Small intestine (tissue), 7 donors: Measurements from ENCODE around the gene EML5. TPM values are rescaled to one million over a fixed set of nuclear protein-coding genes. Genes with fewer than 3 reads are reported as not detected.

Source experiments
- DNase-seq, 2 donors: peaks; one replicate each; pipeline versions ENCODE4 v3.0.0 to v3.0.0-alpha.2; 2013
- FAIRE-seq: peaks from 2 replicates; lab custom pipeline; 2012; peaks lifted over from hg19 to GRCh38; lab: Jason Lieb, UNC
- H3K27ac ChIP-seq, 3 donors: one replicate each; pipeline ENCODE4 v1.5.1; 2013; ENCODE audit warnings: low read length in 2 of 3, mild to moderate bottlenecking in 2 of 3, control low read depth in 1 of 3, inconsistent platforms in 1 of 3, low read depth in 1 of 3, moderate library complexity in 1 of 3
- H3K27me3 ChIP-seq, 3 donors: one replicate each; pipeline ENCODE4 v1.6.1; 2013; ENCODE audit warnings: low read length in 3 of 3, inconsistent platforms in 1 of 3; ENCODE audit not compliant: control insufficient read depth in 3 of 3, insufficient read depth in 3 of 3
- H3K36me3 ChIP-seq, 3 donors: one replicate each; pipeline ENCODE4 v1.6.1; 2013; ENCODE audit warnings: low read length in 3 of 3, inconsistent platforms in 1 of 3, low read depth in 1 of 3, mild to moderate bottlenecking in 1 of 3, moderate library complexity in 1 of 3; ENCODE audit not compliant: control insufficient read depth in 3 of 3, insufficient read depth in 2 of 3
- H3K4me1 ChIP-seq, 3 donors: one replicate each; pipeline ENCODE4 v1.6.1; 2013; ENCODE audit warnings: low read length in 2 of 3, inconsistent platforms in 1 of 3, low read depth in 1 of 3, mild to moderate bottlenecking in 1 of 3, moderate library complexity in 1 of 3; ENCODE audit not compliant: control insufficient read depth in 3 of 3, insufficient read depth in 2 of 3
- H3K4me3 ChIP-seq, 3 donors: one replicate each; pipeline ENCODE4 v1.5.1; 2013; ENCODE audit warnings: low read length in 3 of 3, control low read depth in 1 of 3, inconsistent platforms in 1 of 3, low read depth in 1 of 3, mild to moderate bottlenecking in 1 of 3, moderate library complexity in 1 of 3
- H3K9me3 ChIP-seq, 2 donors: one replicate each; pipeline ENCODE4 v1.6.1; 2013; ENCODE audit warnings: low read depth in 1 of 2, low read length in 1 of 2; ENCODE audit not compliant: control insufficient read depth in 2 of 2, insufficient read depth in 1 of 2
- WGBS, 3 donors: extraction: QIAGEN DNeasy Blood & Tissue Kit; methylation state at CpG; one replicate each; pipeline ENCODE4 v1.1.7; 2013; 5-methylcytosine and 5-hydroxymethylcytosine counted together
- polyA plus RNA-seq, 4 donors: library from polyadenylated mRNA; stranded (reverse) in 3 of 4; unstranded in 1 of 4; fragments of 200-250 nt in 3 of 4; fragments of 120-200 nt in 1 of 4; gene quantifications; one replicate each; pipeline versions ENCODE4 v1.2.1 to v1.2.3, GENCODE V29; 2013
- donor health status: healthy with polysubstance abuse.
- donor health status: control.
- donor health status: control.
- donor health status: Bipolar disorder and iron deficiency.
- donor health status: healthy.

EML5 gene
- polyA plus RNA-seq, 4 donors, result 0.70 to 1.5 TPM; not detected in 2

- no peak overlapping the region for H3K27ac ChIP-seq
- no peaks in the 10 kb centered on the region for H3K4me1 ChIP-seq
- H3K27me3 ChIP-seq, result no peaks in the 10 kb centered on the region
- H3K9me3 ChIP-seq, result no peaks in the 10 kb centered on the region
- no peak overlapping the region for H3K4me3 ChIP-seq
- FAIRE-seq (no peak), DNase-seq (no peak)
- H3K36me3 ChIP-seq, result no peaks in the 10 kb centered on the region
Observed at GRCh38 chr14:88688386-88688785, 104.4 kb downstream of the EML5 start.

DNA sequence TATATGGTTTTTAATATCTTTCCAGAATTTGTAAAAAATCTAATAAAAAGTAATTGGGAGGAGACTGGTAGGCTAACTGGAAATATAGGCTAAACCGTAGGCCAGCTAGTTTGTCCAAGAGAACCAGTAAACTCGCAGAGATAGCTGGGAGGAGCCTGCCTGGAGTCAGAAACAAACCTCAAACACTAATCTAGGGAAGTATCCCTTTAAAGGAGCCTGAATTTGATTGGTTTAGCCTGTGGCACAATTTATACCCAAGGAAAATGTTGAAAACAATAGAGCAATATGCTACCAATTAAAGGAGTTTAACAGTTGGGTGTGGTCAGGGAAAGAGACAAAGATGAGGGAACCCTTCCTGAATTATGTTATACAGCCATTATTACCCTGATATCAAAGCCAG, 109.6 kb downstream of the EML5 start:
- no peaks in the 10 kb centered on the region for H3K9me3 ChIP-seq
- H3K4me1 ChIP-seq, result no peaks in the 10 kb centered on the region
- H3K4me3 ChIP-seq, result no peak overlapping the region
- no peak for FAIRE-seq
- no peaks in the 10 kb centered on the region for H3K36me3 ChIP-seq
- H3K27ac ChIP-seq, result no peak overlapping the region
- no peak for DNase-seq
- no peaks in the 10 kb centered on the region for H3K27me3 ChIP-seq
- 65 to 69% (median 67%) methylated on average over 2 of the region's 2 CpGs for WGBS, 3 donors

DNA sequence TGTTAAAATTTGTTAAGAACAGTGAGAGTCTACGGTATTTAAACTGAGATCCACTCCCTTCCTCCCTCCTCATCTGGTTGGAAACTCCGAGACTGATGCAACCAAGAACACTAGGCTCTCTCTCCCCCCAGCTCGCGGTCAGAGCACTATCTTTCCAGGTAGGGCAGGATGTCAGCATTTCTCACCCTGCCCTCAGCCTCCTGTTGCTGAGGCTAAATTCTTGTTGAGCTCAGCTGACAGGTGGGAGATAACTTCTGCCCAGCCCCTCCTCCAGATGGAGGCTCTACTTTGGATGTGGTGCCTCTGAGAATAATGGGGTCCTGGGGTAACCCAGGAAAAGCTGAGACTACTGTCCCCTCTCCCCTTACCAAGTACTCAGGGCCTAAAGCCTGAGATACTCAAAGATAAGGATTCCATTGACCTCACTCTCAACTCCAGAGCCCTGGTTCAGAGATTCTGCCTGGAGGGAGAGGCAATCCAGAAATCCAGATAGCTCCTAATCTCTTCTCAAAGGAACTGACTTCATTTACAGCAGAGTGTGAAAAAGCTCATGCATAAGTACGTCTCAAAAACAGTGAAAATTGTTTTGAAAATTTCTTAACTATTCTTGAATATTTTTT, 110.1 kb downstream of the EML5 start:
- H3K4me1 ChIP-seq, result no peaks in the 10 kb centered on the region
- H3K9me3 ChIP-seq, result no peaks in the 10 kb centered on the region
- no peak for DNase-seq
- no peak overlapping the region for H3K4me3 ChIP-seq
- no peak for FAIRE-seq
- H3K36me3 ChIP-seq, result no peaks in the 10 kb centered on the region
- no peak overlapping the region for H3K27ac ChIP-seq
- 62 to 84% (median 76%) methylated on average over 5 of the region's 5 CpGs for WGBS, 3 donors
- H3K27me3 ChIP-seq, result no peaks in the 10 kb centered on the region

GRCh38 chr14:88681755-88682494, 110.8 kb downstream of the EML5 start:
- H3K4me1 ChIP-seq, result no peaks in the 10 kb centered on the region
- no peak overlapping the region for H3K27ac ChIP-seq
- H3K36me3 ChIP-seq, result no peaks in the 10 kb centered on the region
- no peaks in the 10 kb centered on the region for H3K27me3 ChIP-seq
- no peak for FAIRE-seq
- H3K9me3 ChIP-seq, result peaks cover 0 to under 1% of the 10 kb centered on the region in 2 donors
- WGBS, 3 donors, result 86 to 93% (median 89%) methylated on average over 5 of the region's 5 CpGs
- H3K4me3 ChIP-seq, result no peak overlapping the region
- no peak for DNase-seq

DNA sequence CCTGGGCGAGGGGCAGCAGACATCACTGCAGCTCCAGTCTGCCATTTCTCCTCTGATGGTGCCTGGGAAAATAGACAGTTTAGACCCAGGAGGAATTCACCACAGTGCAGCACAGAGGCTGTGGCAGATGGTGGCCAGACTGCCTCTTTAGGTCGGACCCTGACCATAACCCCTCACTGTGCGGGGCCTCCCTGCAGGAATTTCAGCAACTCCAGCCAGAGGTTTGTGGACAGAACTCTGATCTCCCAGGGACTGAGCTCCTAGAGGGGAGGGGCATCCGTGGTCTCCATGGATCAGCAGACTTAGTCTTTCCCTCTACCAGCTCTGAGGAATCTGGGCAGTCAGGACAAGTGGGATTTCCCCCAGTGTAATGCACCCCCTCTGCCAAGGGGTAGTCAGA, 123.4 kb downstream of the EML5 start:
- Histone ChIP-seq H3K27me3 (no peaks in the 10 kb centered on the region), H3K27ac (no peak overlapping the region), H3K4me3 (no peak overlapping the region), H3K4me1 (no peaks in the 10 kb centered on the region), H3K9me3 (no peaks in the 10 kb centered on the region), H3K36me3 (no peaks in the 10 kb centered on the region)
- 78 to 88% (median 83%) methylated on average over 4 of the region's 4 CpGs for WGBS, 3 donors
- FAIRE-seq (no peak), DNase-seq (no peak)

GRCh38 chr14:88668448-88669116, 124.2 kb downstream of the EML5 start:
- no peaks in the 10 kb centered on the region for H3K9me3 ChIP-seq
- no peak for FAIRE-seq

GRCh38 chr14:88667555-88668273, 125.0 kb downstream of the EML5 start:
- DNase-seq (peak; percentile 79 to 82), FAIRE-seq (no peak)
- Histone ChIP-seq H3K27me3 (no peaks in the 10 kb centered on the region), H3K4me3 (no peak overlapping the region), H3K36me3 (no peaks in the 10 kb centered on the region), H3K27ac (no peak overlapping the region), H3K9me3 (no peaks in the 10 kb centered on the region), H3K4me1 (no peaks in the 10 kb centered on the region)
- 38 to 58% (median 47%) methylated on average over 4 of the region's 4 CpGs for WGBS, 3 donors

More at GRCh38 chr14:88668448-88669116, 124.2 kb downstream of the EML5 start:
- no peaks in the 10 kb centered on the region for H3K27me3 ChIP-seq
- H3K4me1 ChIP-seq, result no peaks in the 10 kb centered on the region
- no peaks in the 10 kb centered on the region for H3K36me3 ChIP-seq
- no peak overlapping the region for H3K27ac ChIP-seq
- no peak overlapping the region for H3K4me3 ChIP-seq
- WGBS, 3 donors, result 75 to 88% (median 81%) methylated on average over 3 of the region's 3 CpGs
- DNase-seq, result no peak

GRCh38 chr14:88660056-88660455, 132.7 kb downstream of the EML5 start:
- Histone ChIP-seq H3K4me1 (no peaks in the 10 kb centered on the region), H3K36me3 (no peaks in the 10 kb centered on the region), H3K4me3 (no peak overlapping the region), H3K27me3 (no peaks in the 10 kb centered on the region), H3K27ac (no peak overlapping the region), H3K9me3 (no peaks in the 10 kb centered on the region)
- WGBS, 3 donors, result 94 to 96% (median 94%) methylated on average over 5 of the region's 5 CpGs
- FAIRE-seq (no peak), DNase-seq (no peak)
